NB4 (cell line): ENCODE measurements around the gene GRK6.

Experiments
- DNase-seq: peaks from one replicate; pipeline ENCODE4 v3.0.0; 2010; ENCODE audit warnings: low read depth
- H3K4me3 ChIP-seq: one replicate; pipeline ENCODE4 v1.5.1; 2011; ENCODE audit warnings: mild to moderate bottlenecking, low read depth, low read length, moderate library complexity
- MAX ChIP-seq: IDR thresholded peaks from 2 replicates; pipeline ENCODE4 v1.6.1; 2011; ENCODE audit warnings: low read depth, low read length
- MYC ChIP-seq: IDR thresholded peaks from 2 replicates; pipeline ENCODE4 v1.6.1; 2011; ENCODE audit warnings: low read depth, low read length
- POLR2A ChIP-seq: IDR thresholded peaks from 2 replicates; pipeline ENCODE4 v1.6.1; 2011; ENCODE audit warnings: mild to moderate bottlenecking; ENCODE audit not compliant: insufficient read length; ENCODE audit errors: extremely low read depth
- TF ChIP-seq, protein P1 (sequence below): IDR thresholded peaks from one replicate; pipeline ENCODE4 v1.5.1; 2012; ENCODE audit warnings: low read depth, low read length

GRK6 gene

GRCh38 chr5:177431317-177432142 lies 5.1 kb downstream of the GRK6 start:
- peak; percentile 31 for DNase-seq
- H3K4me3 ChIP-seq = no peak overlapping the region
- no peak for TF ChIP-seq POLR2A
- peak; percentile 78 for TF ChIP-seq MAX
- peak; percentile 41; the same call in 1 of the 2 replicates for TF ChIP-seq MYC
- TF ChIP-seq, protein P1, sequence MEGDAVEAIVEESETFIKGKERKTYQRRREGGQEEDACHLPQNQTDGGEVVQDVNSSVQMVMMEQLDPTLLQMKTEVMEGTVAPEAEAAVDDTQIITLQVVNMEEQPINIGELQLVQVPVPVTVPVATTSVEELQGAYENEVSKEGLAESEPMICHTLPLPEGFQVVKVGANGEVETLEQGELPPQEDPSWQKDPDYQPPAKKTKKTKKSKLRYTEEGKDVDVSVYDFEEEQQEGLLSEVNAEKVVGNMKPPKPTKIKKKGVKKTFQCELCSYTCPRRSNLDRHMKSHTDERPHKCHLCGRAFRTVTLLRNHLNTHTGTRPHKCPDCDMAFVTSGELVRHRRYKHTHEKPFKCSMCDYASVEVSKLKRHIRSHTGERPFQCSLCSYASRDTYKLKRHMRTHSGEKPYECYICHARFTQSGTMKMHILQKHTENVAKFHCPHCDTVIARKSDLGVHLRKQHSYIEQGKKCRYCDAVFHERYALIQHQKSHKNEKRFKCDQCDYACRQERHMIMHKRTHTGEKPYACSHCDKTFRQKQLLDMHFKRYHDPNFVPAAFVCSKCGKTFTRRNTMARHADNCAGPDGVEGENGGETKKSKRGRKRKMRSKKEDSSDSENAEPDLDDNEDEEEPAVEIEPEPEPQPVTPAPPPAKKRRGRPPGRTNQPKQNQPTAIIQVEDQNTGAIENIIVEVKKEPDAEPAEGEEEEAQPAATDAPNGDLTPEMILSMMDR = no peak

DNA sequence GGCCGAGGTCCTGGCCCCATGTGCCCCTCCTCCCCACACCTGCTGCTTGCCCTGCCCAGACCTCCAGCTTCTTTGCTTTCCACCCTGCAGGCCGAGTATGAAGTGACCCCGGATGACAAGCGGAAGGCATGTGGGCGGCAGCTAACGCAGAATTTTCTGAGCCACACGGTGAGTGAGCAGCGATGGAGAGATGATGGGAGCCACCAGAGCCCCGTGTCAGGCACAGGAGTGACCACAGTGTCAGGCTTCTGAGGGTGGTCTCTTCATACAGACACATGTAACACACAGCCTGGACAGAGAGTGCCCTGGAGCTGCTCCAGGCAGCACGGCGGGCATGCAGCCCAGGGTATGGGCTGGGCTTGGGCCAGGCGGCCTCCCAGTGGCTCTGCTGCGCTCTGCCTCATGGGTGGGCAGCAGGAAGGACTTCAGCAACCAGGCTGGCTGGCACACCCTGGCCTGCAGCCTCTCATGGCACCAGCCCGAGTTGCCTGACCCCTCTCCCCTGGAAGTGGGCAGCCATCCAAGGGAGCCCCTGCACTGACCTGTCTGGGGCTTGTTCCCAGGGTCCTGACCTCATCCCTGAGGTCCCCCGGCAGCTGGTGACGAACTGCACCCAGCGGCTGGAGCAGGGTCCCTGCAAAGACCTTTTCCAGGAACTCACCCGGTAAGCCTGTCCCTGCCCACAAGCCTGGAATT lies 5.8 kb downstream of the GRK6 start:
- H3K4me3 ChIP-seq = no peak overlapping the region
- TF ChIP-seq MYC = no peak
- no peak for TF ChIP-seq POLR2A
- no peak for TF ChIP-seq MAX
- TF ChIP-seq, protein P1 = no peak

GRCh38 chr5:177432839-177433657 lies 6.6 kb downstream of the GRK6 start:
- TF ChIP-seq POLR2A = no peak
- no peak for TF ChIP-seq MYC
- TF ChIP-seq MAX = no peak
- TF ChIP-seq, protein P1 = no peak
- peak; percentile 1 for DNase-seq
- H3K4me3 ChIP-seq = no peak overlapping the region

More for the DNA sequence above, 5.8 kb downstream of the GRK6 start:
- DNase-seq = no peak

GRCh38 chr5:177433658-177434217 lies 7.3 kb downstream of the GRK6 start:
- DNase-seq = peak; percentile 1
- TF ChIP-seq, protein P1 = no peak
- TF ChIP-seq MAX (no peak), POLR2A (no peak), MYC (no peak)
- H3K4me3 ChIP-seq = no peak overlapping the region

- H3K4me3 ChIP-seq = no peak overlapping the region
- TF ChIP-seq MAX = no peak
- TF ChIP-seq, protein P1 = no peak
- TF ChIP-seq POLR2A = no peak
- no peak for TF ChIP-seq MYC
- DNase-seq = peak; percentile 1
These were observed 8.0 kb downstream of the GRK6 start for GRCh38 chr5:177434437-177434836.
